Mesothelial cell of epicardium (in vitro differentiated cells): ENCODE results near the gene LEMD2. TPM values are rescaled to one million over a fixed set of nuclear protein-coding genes. Genes with fewer than 3 reads are reported as not detected.

ENCODE experiments used
- DNase-seq, 2 experiments: peaks; one replicate each; pipeline ENCODE4 v3.0.0; 2021; ENCODE audit warnings: low spot score in 2 of 2; ENCODE audit not compliant: unreplicated experiment in 2 of 2
- H3K27ac Mint-ChIP-seq: 2 replicates; pipeline ENCODE4 v1.8.0; 2021; ENCODE audit warnings: mixed read lengths
- H3K27me3 Mint-ChIP-seq: 2 replicates; pipeline ENCODE4 v1.8.0; 2021; ENCODE audit warnings: low read depth, mixed read lengths
- H3K36me3 Mint-ChIP-seq: 2 replicates; pipeline ENCODE4 v1.8.0; 2021; ENCODE audit warnings: mixed read lengths
- H3K4me1 Mint-ChIP-seq: 2 replicates; pipeline ENCODE4 v1.8.0; 2021; ENCODE audit warnings: mixed read lengths
- H3K4me3 Mint-ChIP-seq: 2 replicates; pipeline ENCODE4 v1.8.0; 2021; ENCODE audit warnings: mild to moderate bottlenecking, moderate library complexity, mixed read lengths
- H3K9me3 Mint-ChIP-seq: 2 replicates; pipeline ENCODE4 v1.8.0; 2021; ENCODE audit warnings: mixed read lengths
- CTCF ChIP-seq: fragments of 200-600 bp; sonication (generic); IDR thresholded peaks from one replicate; pipeline ENCODE4 v1.5.0; 2021; ENCODE audit warnings: antibody characterized with exemption; ENCODE audit not compliant: unreplicated experiment
- total RNA-seq: library from RNA; stranded (reverse); gene quantifications from 3 replicates; pipeline ENCODE4 v1.2.1, GENCODE V29; 2021

The LEMD2 gene
- total RNA-seq, 1 donor from 2014 or later, result 85.3 TPM

GRCh38 chr6:33731035-33731434 lies 57.9 kb downstream of the LEMD2 start:
- no peak overlapping the region for H3K27ac Mint-ChIP-seq
- H3K27me3 Mint-ChIP-seq, result no peaks in the 10 kb centered on the region
- DNase-seq, result no peak
- H3K4me3 Mint-ChIP-seq, result no peak overlapping the region
- no peak for TF ChIP-seq CTCF
- no peaks in the 10 kb centered on the region for H3K9me3 Mint-ChIP-seq
- H3K4me1 Mint-ChIP-seq, result peaks cover 10% of the 10 kb centered on the region
- no peaks in the 10 kb centered on the region for H3K36me3 Mint-ChIP-seq

- H3K4me3 Mint-ChIP-seq, result no peak overlapping the region
- TF ChIP-seq CTCF, result no peak
- no peaks in the 10 kb centered on the region for H3K27me3 Mint-ChIP-seq
- no peaks in the 10 kb centered on the region for H3K36me3 Mint-ChIP-seq
- H3K4me1 Mint-ChIP-seq, result peaks cover 10% of the 10 kb centered on the region
- DNase-seq, result no peak
- H3K9me3 Mint-ChIP-seq, result no peaks in the 10 kb centered on the region
- H3K27ac Mint-ChIP-seq, result no peak overlapping the region
These were observed 58.3 kb downstream of the LEMD2 start for GRCh38 chr6:33730611-33731010.

DNA sequence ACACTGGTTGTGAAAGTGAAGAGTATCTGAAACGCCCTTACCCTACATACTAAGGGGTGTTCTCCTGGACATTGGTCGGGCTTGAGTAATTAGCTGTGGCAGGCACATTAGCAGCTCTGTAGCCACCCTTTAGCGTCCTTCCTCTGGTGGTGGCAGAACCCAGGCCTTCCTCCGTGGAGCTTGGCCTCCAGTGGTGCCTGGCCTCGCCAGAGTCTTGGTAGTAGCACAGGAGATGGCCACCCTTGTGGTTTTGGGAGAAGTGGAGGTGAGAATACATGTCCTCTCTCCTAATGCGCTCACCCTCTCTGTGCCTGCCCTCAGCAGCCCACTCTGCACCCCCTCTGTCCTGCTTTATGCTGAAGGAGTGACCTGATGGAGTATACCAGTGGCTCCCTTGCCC lies 59.9 kb downstream of the LEMD2 start:
- Mint-ChIP-seq H3K27ac (no peak overlapping the region), H3K4me1 (peaks cover 16% of the 10 kb centered on the region), H3K9me3 (no peaks in the 10 kb centered on the region), H3K27me3 (peaks cover 2% of the 10 kb centered on the region), H3K4me3 (no peak overlapping the region), H3K36me3 (no peaks in the 10 kb centered on the region)
- TF ChIP-seq CTCF, result no peak
- no peak for DNase-seq

DNA sequence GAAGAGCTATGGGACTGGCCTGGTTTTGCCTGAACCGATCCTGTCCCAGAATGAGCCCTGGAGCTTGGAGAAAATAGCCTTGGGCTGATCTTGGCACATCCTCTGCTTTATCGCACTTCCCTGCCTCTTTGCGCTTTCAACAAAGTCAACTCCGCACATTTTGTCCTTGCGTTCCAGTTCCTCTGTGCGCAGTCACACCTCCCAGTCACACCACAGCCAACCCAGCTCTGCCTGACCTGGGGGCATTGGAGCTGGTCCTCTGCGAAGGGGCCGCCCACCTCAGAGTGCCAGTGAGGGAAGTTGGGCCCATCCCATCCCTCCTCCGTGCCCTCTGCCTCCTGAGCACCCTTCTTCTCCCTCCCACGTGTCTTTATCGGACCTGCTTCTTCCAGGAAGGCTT lies 60.5 kb downstream of the LEMD2 start:
- no peak overlapping the region for H3K4me3 Mint-ChIP-seq
- no peaks in the 10 kb centered on the region for H3K9me3 Mint-ChIP-seq
- H3K4me1 Mint-ChIP-seq, result peaks cover 16% of the 10 kb centered on the region
- DNase-seq, result no peak
- peaks cover 4% of the 10 kb centered on the region for H3K27me3 Mint-ChIP-seq
- no peak for TF ChIP-seq CTCF
- no peak overlapping the region for H3K27ac Mint-ChIP-seq
- no peaks in the 10 kb centered on the region for H3K36me3 Mint-ChIP-seq

GRCh38 chr6:33727932-33728331 lies 61.0 kb downstream of the LEMD2 start:
- Mint-ChIP-seq H3K27ac (no peak overlapping the region), H3K27me3 (peaks cover 9% of the 10 kb centered on the region), H3K36me3 (no peaks in the 10 kb centered on the region), H3K4me3 (no peak overlapping the region), H3K9me3 (no peaks in the 10 kb centered on the region), H3K4me1 (peaks cover 16% of the 10 kb centered on the region)
- DNase-seq, result no peak
- no peak for TF ChIP-seq CTCF

- no peak for TF ChIP-seq CTCF
- no peak overlapping the region for H3K27ac Mint-ChIP-seq
- peaks cover 16% of the 10 kb centered on the region for H3K27me3 Mint-ChIP-seq
- peaks cover 16% of the 10 kb centered on the region for H3K4me1 Mint-ChIP-seq
- H3K36me3 Mint-ChIP-seq, result no peaks in the 10 kb centered on the region
- no peak overlapping the region for H3K4me3 Mint-ChIP-seq
- H3K9me3 Mint-ChIP-seq, result no peaks in the 10 kb centered on the region
- DNase-seq, result no peak
These were observed 61.8 kb downstream of the LEMD2 start for GRCh38 chr6:33727126-33727525.
